ENCODE measurements around the gene ACAT2. TPM values are rescaled to one million over a fixed set of nuclear protein-coding genes. Genes with fewer than 3 reads are reported as not detected.
"Not testable (repeated sequence)": the region's sequence is repeated elsewhere in the genome, so short reads cannot be mapped to it uniquely, and the experiment has no call there.

Gene ACAT2
- total and polyA plus RNA-seq, 12 donors: 3.4 to 15.3 (median 5.8) TPM

DNA sequence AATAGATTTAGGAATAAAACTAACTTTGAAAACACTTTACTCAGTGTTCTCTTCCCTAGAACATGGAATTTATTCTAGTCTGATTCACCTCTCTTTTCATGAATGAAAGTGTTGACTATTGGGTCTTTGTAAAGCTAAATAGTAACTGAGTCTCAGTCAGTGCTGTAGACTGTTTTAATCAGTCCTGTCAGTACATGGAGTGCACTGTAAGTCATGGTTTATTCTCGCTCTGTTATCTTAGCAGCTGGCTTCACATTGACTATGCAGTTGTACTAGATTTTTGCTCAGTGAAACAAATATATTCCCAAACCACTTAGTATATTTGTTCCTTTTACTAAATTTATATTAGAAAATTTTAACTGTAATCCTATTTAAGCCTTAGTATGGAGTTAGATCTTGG is 15.1 kb upstream of the ACAT2 start:
- Histone ChIP-seq H3K36me3 (peaks cover 0 to 100% (median 79%) of the 10 kb centered on the region in 9 donors), H3K4me1 (peaks cover 0 to 21% (median 14%) of the 10 kb centered on the region in 9 donors), H3K4me3 (no peak overlapping the region), H3K27ac (peak overlapping the region in 3 of 10 donors; percentile 12 to 65 (median 27)), H3K9me3 (no peaks in the 10 kb centered on the region), H3K27me3 (no peaks in the 10 kb centered on the region)
- TF ChIP-seq, protein P1, sequence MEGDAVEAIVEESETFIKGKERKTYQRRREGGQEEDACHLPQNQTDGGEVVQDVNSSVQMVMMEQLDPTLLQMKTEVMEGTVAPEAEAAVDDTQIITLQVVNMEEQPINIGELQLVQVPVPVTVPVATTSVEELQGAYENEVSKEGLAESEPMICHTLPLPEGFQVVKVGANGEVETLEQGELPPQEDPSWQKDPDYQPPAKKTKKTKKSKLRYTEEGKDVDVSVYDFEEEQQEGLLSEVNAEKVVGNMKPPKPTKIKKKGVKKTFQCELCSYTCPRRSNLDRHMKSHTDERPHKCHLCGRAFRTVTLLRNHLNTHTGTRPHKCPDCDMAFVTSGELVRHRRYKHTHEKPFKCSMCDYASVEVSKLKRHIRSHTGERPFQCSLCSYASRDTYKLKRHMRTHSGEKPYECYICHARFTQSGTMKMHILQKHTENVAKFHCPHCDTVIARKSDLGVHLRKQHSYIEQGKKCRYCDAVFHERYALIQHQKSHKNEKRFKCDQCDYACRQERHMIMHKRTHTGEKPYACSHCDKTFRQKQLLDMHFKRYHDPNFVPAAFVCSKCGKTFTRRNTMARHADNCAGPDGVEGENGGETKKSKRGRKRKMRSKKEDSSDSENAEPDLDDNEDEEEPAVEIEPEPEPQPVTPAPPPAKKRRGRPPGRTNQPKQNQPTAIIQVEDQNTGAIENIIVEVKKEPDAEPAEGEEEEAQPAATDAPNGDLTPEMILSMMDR (IDR thresholded peaks at IDR 0.05): no peak
- DNase-seq (no peak), ATAC-seq (peak in 7 of 8 donors; percentile 70 to 98 (median 78))
- WGBS, 2 donors: 53 to 60% methylated on average over 1 of the region's 1 CpG
- intact Hi-C loops (cut with DNase I): no loop called here

DNA sequence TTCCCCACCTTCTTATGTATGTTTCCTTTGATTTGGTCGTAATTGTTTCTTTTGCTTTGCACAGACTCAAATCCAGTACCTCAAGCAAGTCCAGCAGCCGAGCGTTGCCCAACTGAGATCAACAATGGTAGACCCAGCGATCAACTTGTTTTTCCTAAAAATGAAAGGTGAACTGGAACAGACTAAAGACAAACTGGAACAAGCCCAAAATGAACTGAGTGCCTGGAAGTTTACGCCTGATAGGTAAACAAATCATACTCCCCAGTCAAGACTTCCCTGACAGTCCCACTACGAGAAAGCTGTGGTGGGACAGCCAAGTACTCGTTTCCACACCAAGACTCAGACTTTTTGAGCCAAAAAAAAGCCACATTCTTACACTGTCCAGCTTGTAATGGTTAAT is 13.7 kb upstream of the ACAT2 start:
- Histone ChIP-seq H3K4me1 (peaks cover 0 to 21% (median 14%) of the 10 kb centered on the region in 9 donors), H3K36me3 (peaks cover 0 to 100% (median 78%) of the 10 kb centered on the region in 9 donors)
- H3K27ac ChIP-seq; H3K9me3 ChIP-seq; ATAC-seq; H3K27me3 ChIP-seq; intact Hi-C loops (cut with DNase I); DNase-seq; H3K4me3 ChIP-seq: not testable (repeated sequence)
- 86% methylated on average over 7 of the region's 7 CpGs for WGBS, 2 donors

DNA sequence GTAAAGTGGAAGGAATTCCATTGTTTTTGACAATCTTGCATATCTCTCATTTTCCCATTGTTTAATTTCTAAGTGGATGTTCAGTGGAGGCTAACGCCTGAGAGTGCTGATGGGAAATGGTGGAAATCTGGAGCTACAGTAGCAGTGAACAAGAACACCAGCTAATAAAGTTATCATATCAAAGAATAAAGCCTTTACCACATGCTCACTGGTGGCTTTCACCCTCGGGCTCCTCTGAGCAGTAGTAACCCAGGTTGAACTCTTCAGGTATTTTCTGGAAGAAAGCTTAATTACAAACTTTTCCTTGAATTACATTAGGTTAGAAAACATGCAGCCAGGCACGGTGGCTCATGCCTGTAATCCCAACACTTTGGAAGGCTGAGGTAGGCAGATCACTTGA is 10.4 kb upstream of the ACAT2 start:
- no peaks in the 10 kb centered on the region for H3K9me3 ChIP-seq
- H3K4me1 ChIP-seq: peaks cover 0 to 9% (median 5%) of the 10 kb centered on the region in 9 donors
- no peak overlapping the region for H3K27ac ChIP-seq
- TF ChIP-seq, protein P1 (IDR thresholded peaks at IDR 0.05): no peak
- no peak overlapping the region for H3K4me3 ChIP-seq
- peaks cover 0 to 100% (median 55%) of the 10 kb centered on the region in 9 donors for H3K36me3 ChIP-seq
- DNase-seq (no peak), ATAC-seq (no peak)
- intact Hi-C loops (cut with DNase I): loop anchor here in 2 of 10 donors (5.0 to 10.0 kb wide), 2 partner anchors 36 to 57 kb away; partner anchors contain the start of genes SOD2 (in 1 of the 2) and TCP1 (in 1 of the 2)
- 78 to 81% methylated on average over 3 of the region's 3 CpGs for WGBS, 2 donors
- H3K27me3 ChIP-seq: no peaks in the 10 kb centered on the region

DNA sequence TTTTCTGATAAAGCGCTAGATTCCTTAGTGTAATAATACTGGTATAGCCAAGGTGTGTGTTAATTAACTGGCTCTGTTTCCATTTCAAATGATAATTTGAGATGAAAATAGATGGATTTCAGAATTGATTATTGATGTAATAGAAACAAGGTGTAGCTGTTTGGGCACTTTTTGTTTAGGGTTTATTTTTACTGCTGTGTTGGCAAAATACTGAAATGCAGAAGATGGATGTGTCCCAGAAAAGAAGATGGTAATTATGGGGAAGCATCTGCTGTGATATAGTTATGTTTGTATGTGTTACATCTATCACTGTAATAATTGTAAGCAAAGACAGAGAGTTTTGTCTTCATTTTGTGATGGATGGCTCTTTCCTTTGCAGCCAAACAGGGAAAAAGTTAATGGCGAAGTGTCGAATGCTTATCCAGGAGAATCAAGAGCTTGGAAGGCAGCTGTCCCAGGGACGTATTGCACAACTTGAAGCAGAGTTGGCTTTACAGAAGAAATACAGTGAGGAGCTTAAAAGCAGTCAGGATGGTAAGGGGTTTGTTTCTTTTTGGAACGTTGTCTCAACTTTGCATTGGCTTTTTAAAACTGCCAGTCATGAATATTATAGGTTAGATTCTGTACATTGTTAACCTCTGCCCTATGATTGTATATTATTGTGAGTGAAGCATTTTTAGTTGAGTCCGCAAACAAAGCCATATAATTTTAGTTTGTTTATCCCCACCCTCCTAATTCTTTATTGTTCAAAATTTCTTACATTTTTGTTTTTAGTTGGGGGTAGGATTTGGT is 8.6 kb upstream of the ACAT2 start:
- no peak for ATAC-seq
- no peak for DNase-seq
- H3K36me3 ChIP-seq: peaks cover 0 to 100% (median 42%) of the 10 kb centered on the region in 9 donors
- intact Hi-C loops (cut with DNase I): loop anchor here in 2 of 10 donors (5.0 to 10.0 kb wide), 2 partner anchors 34 to 58 kb away; partner anchors contain the start of genes SOD2 (in 1 of the 2) and TCP1 (in 1 of the 2)
- H3K4me3 ChIP-seq: no peak overlapping the region
- H3K4me1 ChIP-seq: no peaks in the 10 kb centered on the region
- TF ChIP-seq, protein P1 (IDR thresholded peaks at IDR 0.05): no peak
- no peaks in the 10 kb centered on the region for H3K27me3 ChIP-seq
- no peaks in the 10 kb centered on the region for H3K9me3 ChIP-seq
- H3K27ac ChIP-seq: no peak overlapping the region
- WGBS, 2 donors: 86 to 87% methylated on average over 6 of the region's 6 CpGs

All from heart right ventricle (tissue), 16 donors.